ENCODE data around the gene MAP4K3.

Gene MAP4K3

GRCh38 chr2:39436592-39437521, at the start of gene MAP4K3:
MAP4K3 (minus strand) TSS chr2:39437285; CDS start chr2:39436987, 298 bp downstream.
- DNase-seq = peak; percentile 94

DNA sequence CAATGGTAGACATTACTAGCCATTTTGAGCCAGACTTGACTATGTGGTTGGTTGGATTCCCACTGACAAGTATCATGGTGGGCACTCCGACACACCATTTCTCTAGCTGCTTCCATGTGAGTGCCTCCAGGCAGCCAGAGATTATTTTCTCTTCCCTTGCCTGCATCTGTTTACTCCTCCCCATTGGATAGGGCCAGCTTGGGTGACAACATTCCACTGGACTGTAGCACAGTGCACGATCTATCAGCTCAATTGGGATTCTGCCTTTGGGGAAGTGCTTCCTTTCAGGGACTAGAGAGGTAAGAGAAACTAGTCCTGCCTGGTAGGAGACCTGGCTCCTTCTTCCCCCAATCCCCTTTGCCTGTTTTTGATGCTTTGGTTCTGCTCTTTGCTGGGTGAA, 49.0 kb upstream of the MAP4K3 start:
- DNase-seq = no peak

DNA sequence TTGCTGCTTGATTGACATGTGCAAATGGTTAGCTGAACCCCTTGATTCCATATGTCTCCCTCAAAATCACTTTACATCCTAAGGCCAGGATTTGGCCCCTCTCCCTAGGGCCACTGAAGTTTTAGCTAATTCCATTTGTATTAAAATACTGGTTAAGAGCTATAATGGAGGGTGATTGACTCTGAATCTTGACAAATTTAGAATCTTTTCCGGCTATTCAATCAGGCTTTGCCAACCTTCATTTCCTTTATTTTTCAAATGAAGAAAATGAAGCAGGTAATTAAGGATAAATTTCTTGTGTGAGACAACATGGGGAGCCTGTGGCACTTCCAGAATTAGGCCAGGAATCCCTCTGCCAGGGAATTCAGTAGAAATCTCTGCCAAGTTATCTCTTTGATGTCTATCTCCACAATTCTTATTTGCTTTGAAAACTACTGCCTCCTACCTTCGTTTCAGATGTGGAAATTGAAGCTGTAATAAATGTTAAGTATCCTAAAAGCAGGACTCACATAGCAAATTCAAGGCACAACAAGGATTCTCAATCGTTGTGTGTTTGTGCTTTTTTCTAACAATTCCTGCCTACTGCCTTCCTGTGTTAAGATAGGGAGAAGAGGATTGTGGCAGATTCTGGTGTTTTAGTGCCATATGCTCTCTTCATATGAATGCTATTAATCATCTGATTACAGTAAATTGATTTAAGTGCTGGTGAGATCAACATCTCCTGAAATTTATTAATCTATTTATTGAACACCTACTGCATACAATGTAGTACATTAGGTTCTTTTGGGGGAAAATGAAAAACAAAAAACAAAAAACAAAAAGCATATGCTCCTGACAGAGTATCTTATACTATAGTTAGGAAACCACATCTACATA, 47.8 kb upstream of the MAP4K3 start:
- DNase-seq = no peak

- no peak for DNase-seq
Measured at GRCh38 chr2:39484206-39484605, 47.1 kb upstream of the MAP4K3 start.

- no peak for DNase-seq
Measured at GRCh38 chr2:39483534-39483933, 46.4 kb upstream of the MAP4K3 start.

DNA sequence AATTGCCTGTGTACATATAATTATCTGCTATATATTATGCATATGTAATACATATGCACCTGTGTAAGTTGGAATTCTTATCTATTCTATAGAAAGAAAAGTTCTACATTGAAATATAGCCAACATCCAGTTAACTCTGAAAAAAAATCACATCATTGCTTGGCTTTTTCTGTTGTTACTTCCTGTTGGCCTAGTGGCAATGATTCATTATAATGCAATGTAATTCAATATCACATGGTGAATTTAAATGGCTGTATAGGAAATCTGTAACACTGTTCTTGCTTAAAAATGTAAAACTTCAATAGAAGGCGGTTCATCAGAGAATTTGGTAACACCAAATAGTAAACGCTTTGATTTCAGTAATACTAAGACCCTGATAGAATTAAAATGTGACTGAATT, 44.5 kb upstream of the MAP4K3 start:
- no peak for DNase-seq

- DNase-seq = no peak
Measured at GRCh38 chr2:39479696-39480095, 42.6 kb upstream of the MAP4K3 start.

DNA sequence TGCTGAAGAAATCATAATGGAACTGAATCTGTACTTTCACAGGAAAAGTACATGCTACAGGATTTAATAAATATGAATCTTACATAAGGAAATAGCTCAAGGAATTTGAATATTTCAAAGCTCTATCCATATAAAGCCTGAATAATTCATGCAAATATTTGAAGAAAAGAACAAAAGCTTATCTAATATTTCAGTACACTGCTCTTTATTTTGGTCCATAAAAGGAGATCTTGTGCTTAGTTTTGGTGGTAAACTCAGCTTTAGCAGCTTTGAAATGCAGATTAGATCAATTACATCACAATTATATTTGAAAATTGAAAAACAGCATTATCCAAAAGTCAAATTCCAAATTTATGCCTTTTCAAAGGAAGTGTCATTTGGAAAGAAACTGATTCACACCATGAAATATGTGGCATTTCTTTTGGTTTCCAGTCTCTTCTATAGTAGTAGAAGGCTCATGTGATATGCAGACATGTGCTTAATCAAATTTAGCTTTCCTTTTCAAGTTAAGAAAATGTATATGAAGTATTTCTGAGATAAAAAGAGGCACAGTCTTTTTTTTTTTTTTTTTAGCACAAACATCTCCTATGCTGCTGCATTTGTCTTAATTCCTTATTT, 42.1 kb upstream of the MAP4K3 start:
- DNase-seq = no peak

DNA sequence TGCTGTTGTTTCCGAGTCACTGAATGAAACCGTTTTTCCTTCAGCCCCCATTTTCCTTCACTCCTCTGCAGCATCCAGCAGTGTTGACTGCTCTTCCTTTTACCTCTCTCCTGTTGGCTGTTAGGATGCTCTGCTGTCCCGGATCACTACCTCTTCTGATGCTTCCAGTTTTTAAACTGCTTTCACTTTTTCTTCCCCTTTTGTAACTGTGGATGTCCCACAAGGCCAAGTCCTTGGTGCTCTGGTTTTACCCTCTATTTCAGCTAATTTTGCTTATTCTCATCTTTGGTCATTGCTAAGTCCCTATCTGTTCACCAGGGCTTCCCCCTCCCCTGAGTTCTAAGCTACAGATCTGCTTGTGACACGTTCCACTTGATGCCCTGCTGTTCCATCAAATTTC, 39.4 kb upstream of the MAP4K3 start:
- no peak for DNase-seq

DNA sequence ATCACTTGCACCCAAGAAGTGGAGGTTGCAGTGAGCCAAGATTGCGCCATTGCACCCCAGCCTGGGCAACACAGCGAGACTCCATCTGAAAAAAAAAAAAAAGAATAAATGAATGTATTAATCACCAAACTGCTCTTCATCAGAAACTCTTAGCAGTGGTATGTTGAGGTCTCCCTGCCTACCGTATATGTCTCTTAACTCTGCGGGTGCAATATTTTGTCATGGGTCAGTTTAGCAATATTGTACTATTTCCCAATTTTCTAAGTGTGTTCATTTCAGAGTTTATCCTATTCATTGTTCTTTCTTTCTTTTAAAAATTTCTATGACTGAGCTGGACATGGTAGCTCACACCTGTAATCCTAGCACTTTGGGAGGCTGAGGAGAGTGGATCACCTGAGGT, 37.9 kb upstream of the MAP4K3 start:
- no peak for DNase-seq

GRCh38 chr2:39470580-39470979, 33.5 kb upstream of the MAP4K3 start:
- no peak for DNase-seq

GRCh38 chr2:39469807-39470206, 32.7 kb upstream of the MAP4K3 start:
- DNase-seq = no peak

GRCh38 chr2:39468579-39469451, 31.7 kb upstream of the MAP4K3 start:
- DNase-seq = no peak

DNA sequence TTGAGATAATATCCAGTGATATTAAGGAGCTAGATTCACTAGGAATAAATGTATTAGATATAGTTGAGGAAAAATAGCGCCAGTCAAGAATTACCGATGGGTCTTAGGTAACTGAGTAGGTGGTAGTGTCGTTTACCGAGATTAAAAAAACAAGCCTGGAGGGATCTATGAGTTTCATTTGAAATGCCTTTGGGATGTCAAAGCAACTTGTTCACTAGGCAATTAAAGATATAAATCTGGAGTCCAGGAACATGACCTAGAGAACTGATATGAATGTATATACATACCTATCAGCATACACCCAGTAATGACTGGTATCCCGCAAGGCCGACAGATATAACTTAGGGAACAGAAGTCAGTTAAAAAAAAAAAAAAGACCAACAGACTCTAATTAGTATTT, 29.2 kb upstream of the MAP4K3 start:
- no peak for DNase-seq

DNA sequence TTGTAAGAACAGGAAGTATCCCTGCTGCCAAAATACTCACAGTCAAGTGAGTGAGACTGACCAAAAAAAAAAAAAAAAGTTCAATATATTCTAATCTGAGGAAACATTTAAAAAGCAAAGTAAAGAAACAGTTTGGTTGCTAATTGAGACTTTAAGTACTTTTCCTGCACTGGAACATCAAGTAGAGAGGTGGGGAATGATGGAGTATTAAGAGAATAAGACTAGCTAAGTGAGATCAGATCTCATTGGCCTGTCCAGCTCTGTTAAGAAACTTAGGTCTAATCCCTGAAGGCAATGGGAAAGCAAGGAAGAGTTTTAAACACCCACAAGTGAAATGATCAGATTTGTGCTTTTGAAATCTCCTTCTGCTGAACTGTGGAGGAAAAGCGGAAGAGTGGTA, 27.8 kb upstream of the MAP4K3 start:
- no peak for DNase-seq

DNA sequence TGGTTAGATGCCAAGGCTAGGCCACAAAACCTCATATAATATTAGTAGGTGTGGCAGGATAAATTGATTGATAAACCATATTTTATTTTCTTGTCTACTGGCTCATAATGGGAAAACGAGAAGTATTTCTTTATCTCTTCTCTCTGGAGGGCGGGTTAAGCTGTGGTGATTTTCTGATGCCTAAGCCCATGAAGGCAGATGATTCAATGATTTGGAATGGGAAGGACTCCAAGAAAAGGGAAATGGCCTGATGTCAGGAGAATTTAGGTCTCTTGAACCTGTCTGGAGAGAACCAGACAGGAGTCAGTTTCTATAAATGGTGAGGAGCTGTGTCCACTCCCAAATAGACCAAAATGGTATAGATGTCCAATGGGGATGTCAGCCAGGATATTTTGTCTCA, 18.7 kb upstream of the MAP4K3 start:
- no peak for DNase-seq

- no peak for DNase-seq
Measured at GRCh38 chr2:39452396-39452795, 15.3 kb upstream of the MAP4K3 start.

GRCh38 chr2:39451954-39452353, 14.9 kb upstream of the MAP4K3 start:
- no peak for DNase-seq

DNA sequence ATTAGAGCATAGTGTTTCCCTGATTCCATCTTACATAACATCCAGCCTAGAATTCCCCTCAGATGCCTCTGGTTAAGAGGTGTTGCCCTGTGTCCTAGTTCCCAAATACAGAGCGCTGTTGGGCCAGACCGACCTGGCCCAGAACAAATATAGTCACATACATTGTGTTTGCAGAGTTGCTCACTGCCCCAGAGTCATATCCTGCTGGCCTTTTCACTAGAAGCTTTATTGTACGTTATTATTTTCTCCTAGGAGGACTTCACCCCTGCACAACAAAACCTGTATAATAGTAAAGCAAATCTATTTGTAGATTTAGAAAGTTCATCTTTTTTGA, 11.1 kb upstream of the MAP4K3 start:
- DNase-seq = no peak

- no peak for DNase-seq
Measured at GRCh38 chr2:39447266-39448168, 10.4 kb upstream of the MAP4K3 start.

DNA sequence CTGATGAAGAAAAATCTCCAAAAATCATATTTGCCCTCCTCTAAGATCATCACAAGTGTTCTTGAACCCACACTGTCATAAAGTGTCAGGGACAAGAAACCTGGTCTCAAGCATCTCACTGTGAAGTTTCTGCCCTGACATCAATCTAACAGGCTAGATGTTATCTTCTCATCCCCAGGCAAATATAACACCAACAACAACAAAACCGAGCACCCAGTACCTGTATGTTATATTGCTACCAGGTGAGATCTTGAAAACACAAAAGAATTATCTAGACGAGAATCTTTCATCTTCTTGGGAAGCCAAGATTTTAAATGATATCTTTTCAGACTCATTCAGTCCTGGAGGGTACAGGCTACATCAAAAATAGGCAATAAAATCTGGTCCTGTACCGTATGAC, 8.8 kb upstream of the MAP4K3 start:
- no peak for DNase-seq

- no peak for DNase-seq
Measured at GRCh38 chr2:39443009-39443408, 5.9 kb upstream of the MAP4K3 start.
